ENCODE data around the gene MBD6. TPM values are rescaled to one million over a fixed set of nuclear protein-coding genes. Genes with fewer than 3 reads are reported as not detected.

The MBD6 gene
- polyA plus RNA-seq, 3 donors: 2.4 to 47.7 (median 2.6) TPM

DNA sequence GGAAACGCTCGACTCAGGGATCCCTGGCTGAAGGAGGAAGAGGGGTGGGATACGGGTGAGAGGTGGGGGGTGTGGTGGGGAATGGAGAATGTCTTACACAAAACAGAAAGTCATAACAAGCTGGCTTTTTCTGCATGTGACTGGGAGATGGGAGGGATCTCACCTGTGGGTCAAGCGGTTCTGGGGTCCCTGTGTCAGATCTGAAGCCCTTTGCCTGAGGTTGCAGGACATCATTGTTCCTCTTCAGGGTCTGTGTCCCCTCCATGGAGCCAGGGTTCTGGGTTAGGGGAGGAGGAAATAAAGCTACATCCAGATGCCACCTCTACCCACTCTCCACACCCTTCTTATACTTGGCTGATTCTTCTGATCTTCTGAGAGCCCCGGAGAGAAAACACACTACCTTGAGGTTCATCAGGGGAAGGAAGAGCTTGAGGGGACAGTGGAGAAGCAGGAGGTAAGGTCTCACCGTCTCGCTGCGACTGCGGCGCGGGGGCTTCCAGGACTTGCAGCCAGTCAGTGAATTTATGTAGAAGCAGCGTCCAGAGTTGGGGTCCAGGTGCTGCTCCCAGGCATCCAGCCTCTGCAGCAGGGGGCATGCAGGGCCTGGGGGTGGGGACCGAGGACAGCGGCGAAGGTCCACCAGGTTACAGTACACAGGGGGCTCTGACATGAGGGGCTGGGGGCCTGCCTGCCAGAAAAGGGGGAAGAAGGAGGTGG is 45.5 kb upstream of the MBD6 start:
- Mint-ChIP-seq H3K4me3 (peak overlapping the region; percentile 97 to 99), H3K27ac (peak overlapping the region; percentile 86 to 97 (median 96)), H3K27me3 (ENCODE audit: low read depth in 3 of 3) (peaks cover 0 to 2% (median 0%) of the 10 kb centered on the region in 3 donors), H3K4me1 (peaks cover 71% of the 10 kb centered on the region), H3K36me3 (peaks cover 33 to 46% of the 10 kb centered on the region in 2 donors), H3K9me3 (peaks cover 0 to 1% (median 0%) of the 10 kb centered on the region in 7 donors)
- TF ChIP-seq, protein P1, sequence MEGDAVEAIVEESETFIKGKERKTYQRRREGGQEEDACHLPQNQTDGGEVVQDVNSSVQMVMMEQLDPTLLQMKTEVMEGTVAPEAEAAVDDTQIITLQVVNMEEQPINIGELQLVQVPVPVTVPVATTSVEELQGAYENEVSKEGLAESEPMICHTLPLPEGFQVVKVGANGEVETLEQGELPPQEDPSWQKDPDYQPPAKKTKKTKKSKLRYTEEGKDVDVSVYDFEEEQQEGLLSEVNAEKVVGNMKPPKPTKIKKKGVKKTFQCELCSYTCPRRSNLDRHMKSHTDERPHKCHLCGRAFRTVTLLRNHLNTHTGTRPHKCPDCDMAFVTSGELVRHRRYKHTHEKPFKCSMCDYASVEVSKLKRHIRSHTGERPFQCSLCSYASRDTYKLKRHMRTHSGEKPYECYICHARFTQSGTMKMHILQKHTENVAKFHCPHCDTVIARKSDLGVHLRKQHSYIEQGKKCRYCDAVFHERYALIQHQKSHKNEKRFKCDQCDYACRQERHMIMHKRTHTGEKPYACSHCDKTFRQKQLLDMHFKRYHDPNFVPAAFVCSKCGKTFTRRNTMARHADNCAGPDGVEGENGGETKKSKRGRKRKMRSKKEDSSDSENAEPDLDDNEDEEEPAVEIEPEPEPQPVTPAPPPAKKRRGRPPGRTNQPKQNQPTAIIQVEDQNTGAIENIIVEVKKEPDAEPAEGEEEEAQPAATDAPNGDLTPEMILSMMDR (IDR thresholded peaks at IDR 0.05): no peak
- Histone ChIP-seq H3K9me3 (replicated peaks in 1 of 2; ENCODE audit: control insufficient read depth in 1 of 2, insufficient read depth in 1 of 2, low read length in 2 of 2) (no peaks in the 10 kb centered on the region), H3K27me3 (ENCODE audit: control insufficient read depth in 2 of 2, insufficient read depth in 2 of 2, low read length in 2 of 2) (no peaks in the 10 kb centered on the region), H4K20me1 (ENCODE audit: insufficient read depth, low read length) (peaks cover 44% of the 10 kb centered on the region), H3K4me3 (replicated peaks in 1 of 3; ENCODE audit: low read depth in 2 of 3, low read length in 3 of 3) (peak overlapping the region; percentile 79 to 100 (median 86)), H3K4me1 (ENCODE audit: control insufficient read depth in 1 of 2, insufficient read depth in 2 of 2, low read length in 2 of 2) (peaks cover 54 to 73% of the 10 kb centered on the region in 2 donors), H3K9ac (ENCODE audit: insufficient read depth, low read length, poor library complexity, severe bottlenecking) (peak overlapping the region; percentile 83), H3K79me2 (ENCODE audit: insufficient read depth, low read length) (peaks cover 80% of the 10 kb centered on the region), H3K4me2 (replicated peaks; ENCODE audit: extremely low read depth, low read length, poor library complexity, severe bottlenecking) (peak overlapping the region; percentile 89), H3K27ac (ENCODE audit: low read depth in 1 of 2, low read length in 2 of 2) (peak overlapping the region; percentile 62 to 83), H3K36me3 (replicated peaks in 1 of 2; ENCODE audit: control insufficient read depth in 1 of 2, insufficient read depth in 2 of 2, low read length in 2 of 2) (peaks cover 27 to 34% of the 10 kb centered on the region in 2 donors), H2AFZ (ENCODE audit: insufficient read depth, low read depth, low read length, poor library complexity, severe bottlenecking) (peak overlapping the region; percentile 72)
- WGBS (ENCODE audit: insufficient coverage): 4% methylated on average over 11 of the region's 15 CpGs
- intact Hi-C loops (cut with micrococcal nuclease): loop anchor here (5.0 to 10.0 kb wide), 4 partner anchors 45 to 148 kb away; partner anchors contain the start of genes DCTN2 (in 2 of the 2), DDIT3 (in 1 of the 2) and MBD6 (in 1 of the 2)
- DNase-seq: no peak

DNA sequence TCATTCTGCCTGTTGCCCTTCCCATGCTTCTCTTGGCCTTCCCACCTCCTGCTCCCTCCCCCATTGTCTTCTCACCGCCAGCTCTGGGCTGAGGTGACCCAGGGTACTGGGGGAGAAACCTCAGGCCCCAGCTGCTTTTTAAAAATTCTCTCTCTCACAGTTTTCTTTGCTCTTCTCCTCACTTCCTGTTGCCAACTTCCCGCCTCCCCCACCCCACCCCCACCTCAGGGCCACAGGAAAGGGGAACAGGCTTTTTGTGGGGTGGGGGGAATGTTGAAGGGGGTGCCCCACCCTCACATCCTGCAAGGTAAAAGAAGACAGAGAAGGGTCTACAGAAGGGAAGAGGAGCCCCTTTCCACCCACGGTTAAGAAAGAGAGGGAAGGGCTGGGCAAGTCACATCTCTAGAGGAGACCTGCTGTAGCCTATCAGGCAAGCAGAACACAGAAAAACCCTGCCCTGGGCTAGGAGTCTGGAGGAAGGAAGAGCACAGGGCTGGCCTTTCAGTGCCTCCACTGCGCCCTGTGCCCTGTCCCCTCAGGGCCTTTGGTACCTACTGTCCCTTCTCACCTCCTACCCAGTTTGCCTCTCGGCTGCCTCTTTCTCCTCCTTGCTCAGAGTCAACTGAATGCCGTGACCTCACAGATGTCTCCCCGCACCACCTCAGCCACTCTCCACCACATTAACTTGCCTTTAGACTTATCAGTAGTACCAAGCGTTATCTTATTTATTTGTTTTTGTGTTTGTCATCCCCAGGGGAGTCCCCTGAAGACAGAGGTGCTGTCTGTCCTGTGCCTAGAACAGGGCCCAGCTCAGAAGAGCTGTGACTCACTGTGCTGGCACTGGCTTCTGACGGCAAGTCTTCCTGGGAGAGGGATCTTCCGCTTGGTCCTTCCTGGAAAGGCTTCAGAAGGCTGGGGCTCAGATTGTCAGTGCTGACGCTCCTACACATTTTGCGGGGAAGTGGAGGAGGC is 44.6 kb upstream of the MBD6 start:
- H3K4me1 Mint-ChIP-seq: peaks cover 63% of the 10 kb centered on the region
- Histone ChIP-seq H3K9me3 (replicated peaks in 1 of 2; ENCODE audit: control insufficient read depth in 1 of 2, insufficient read depth in 1 of 2, low read length in 2 of 2) (no peaks in the 10 kb centered on the region), H3K36me3 (replicated peaks in 1 of 2; ENCODE audit: control insufficient read depth in 1 of 2, insufficient read depth in 2 of 2, low read length in 2 of 2) (peaks cover 19 to 26% of the 10 kb centered on the region in 2 donors), H3K27me3 (ENCODE audit: control insufficient read depth in 2 of 2, insufficient read depth in 2 of 2, low read length in 2 of 2) (no peaks in the 10 kb centered on the region), H4K20me1 (ENCODE audit: insufficient read depth, low read length) (peaks cover 36% of the 10 kb centered on the region), H2AFZ (ENCODE audit: insufficient read depth, low read depth, low read length, poor library complexity, severe bottlenecking) (peak overlapping the region; percentile 72), H3K4me3 (replicated peaks in 1 of 3; ENCODE audit: low read depth in 2 of 3, low read length in 3 of 3) (peak overlapping the region; percentile 79 to 100 (median 86)), H3K27ac (ENCODE audit: low read depth in 1 of 2, low read length in 2 of 2) (peak overlapping the region; percentile 62 to 83), H3K4me2 (replicated peaks; ENCODE audit: extremely low read depth, low read length, poor library complexity, severe bottlenecking) (peak overlapping the region; percentile 89), H3K79me2 (ENCODE audit: insufficient read depth, low read length) (peaks cover 72% of the 10 kb centered on the region), H3K9ac (ENCODE audit: insufficient read depth, low read length, poor library complexity, severe bottlenecking) (peak overlapping the region; percentile 83), H3K4me1 (ENCODE audit: control insufficient read depth in 1 of 2, insufficient read depth in 2 of 2, low read length in 2 of 2) (peaks cover 48 to 73% of the 10 kb centered on the region in 2 donors)
- H3K27ac Mint-ChIP-seq: peak overlapping the region; percentile 86 to 97 (median 96)
- peaks cover 26 to 38% of the 10 kb centered on the region in 2 donors for H3K36me3 Mint-ChIP-seq
- DNase-seq: peak in 2 of 3 donors; percentile 73 to 84
- peak overlapping the region; percentile 97 to 99 for H3K4me3 Mint-ChIP-seq
- H3K9me3 Mint-ChIP-seq: peaks cover 0 to 1% (median 0%) of the 10 kb centered on the region in 7 donors
- intact Hi-C loops (cut with micrococcal nuclease): loop anchor here (5.0 to 10.0 kb wide), 4 partner anchors 44 to 147 kb away; partner anchors contain the start of genes DCTN2 (in 2 of the 2), DDIT3 (in 1 of the 2) and MBD6 (in 1 of the 2)
- WGBS (ENCODE audit: insufficient coverage): 25% methylated on average over 6 of the region's 12 CpGs
- peaks cover 0 to 2% (median 0%) of the 10 kb centered on the region in 3 donors for H3K27me3 Mint-ChIP-seq (ENCODE audit: low read depth in 3 of 3)
- TF ChIP-seq, protein P1 (IDR thresholded peaks at IDR 0.05): no peak

Data from CD14-positive monocyte (primary cell).